GM19452 (cell line): ENCODE measurements around the gene DCDC2B.

Source experiments
- ATAC-seq: cut with Tn5 transposase; IDR thresholded peaks from one replicate; pipeline ENCODE4 v1.9.1; 2021; ENCODE audit not compliant: unreplicated experiment

The DCDC2B gene

DNA sequence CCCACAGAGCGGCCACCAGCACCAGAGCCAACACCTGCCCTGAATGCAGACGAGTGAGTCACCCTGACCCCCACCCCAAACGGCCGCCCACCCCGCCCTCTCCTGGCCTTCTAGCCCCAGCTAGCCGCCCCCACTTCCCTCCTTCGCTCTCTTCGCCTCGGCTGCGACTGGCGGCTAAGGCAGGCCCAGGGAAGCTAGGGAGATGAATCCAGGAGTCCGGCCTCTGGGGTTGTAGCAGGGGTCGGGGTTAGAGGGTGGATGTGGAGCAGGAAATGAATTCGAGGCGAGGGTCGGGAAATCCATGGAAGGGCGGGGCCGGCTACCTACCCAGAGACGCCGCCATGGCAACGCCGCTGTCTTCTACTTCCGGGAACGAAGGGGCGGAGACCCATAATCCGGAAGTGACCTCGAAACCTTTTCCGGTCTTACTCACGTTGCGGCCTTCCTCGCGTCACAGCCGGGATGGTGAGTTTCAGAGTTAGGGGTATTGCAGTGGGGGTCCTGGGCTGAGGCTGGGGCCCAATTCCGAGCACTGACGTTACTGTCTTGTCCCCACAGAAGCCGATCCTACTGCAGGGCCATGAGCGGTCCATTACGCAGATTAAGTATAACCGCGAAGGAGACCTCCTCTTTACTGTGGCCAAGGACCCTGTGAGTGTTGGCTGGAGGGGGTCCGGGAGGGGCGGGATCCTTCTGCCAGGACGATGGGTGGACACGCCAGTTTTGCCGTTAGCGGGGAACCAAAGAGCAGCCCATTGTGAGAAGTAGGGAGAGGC is 13.3 kb downstream of the DCDC2B start, which contains the start of the genes EIF3I and TMEM234:
TSS of gene EIF3I (plus strand) at position 428 of the 776 bp plus-strand sequence. CDS start at position 463, 35 bp downstream.
TSS of gene TMEM234 (minus strand) at position 374 of the 776 bp plus-strand sequence. CDS start at position 343, 31 bp downstream.
- ATAC-seq = peak; percentile 82

GRCh38 chr1:32223683-32224082 is 14.8 kb downstream of the DCDC2B start:
- no peak for ATAC-seq

DNA sequence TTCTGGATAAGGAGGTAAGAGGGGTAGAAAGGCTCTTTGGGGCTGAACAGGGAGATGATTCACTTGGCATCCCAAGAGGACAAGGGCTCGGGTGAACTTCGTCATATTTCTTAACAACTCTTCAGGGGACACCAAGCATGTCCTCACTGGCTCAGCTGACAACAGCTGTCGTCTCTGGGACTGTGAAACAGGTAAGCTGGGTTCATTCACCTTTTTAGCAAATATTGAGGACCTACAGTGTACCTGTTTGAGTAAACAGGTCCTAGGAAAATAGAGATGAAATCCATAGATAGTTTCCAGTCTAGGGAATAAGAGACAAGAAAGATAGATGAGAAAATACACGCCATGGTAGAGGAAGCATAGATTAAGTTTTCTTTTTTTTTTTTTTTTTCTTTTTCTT is 15.4 kb downstream of the DCDC2B start:
- ATAC-seq = no peak

- no peak for ATAC-seq
Observed at GRCh38 chr1:32228771-32229170, 19.9 kb downstream of the DCDC2B start.

GRCh38 chr1:32231843-32232432 is 23.0 kb downstream of the DCDC2B start:
- ATAC-seq = no peak

- ATAC-seq = no peak
Observed at GRCh38 chr1:32232558-32233304, 23.8 kb downstream of the DCDC2B start.

DNA sequence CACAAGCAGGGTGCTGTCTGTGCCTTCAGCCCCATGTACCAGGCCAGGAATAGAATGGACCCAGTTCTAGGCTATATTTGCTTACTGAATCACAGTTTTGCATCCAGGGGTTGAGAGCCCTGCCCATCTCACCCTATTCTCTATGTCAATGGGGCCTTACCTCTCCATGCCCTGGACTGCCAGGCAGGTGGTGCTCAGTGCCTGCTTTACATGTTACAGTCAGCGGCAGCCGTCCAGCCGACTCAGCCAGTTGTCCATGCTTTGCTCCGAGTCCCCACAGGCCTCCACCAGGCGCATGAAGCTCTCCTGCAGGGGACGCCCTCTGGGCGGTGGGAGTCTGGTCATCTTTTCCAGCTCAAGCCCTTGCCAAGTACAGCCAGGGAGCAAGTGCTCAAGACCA is 25.9 kb downstream of the DCDC2B start:
- no peak for ATAC-seq

DNA sequence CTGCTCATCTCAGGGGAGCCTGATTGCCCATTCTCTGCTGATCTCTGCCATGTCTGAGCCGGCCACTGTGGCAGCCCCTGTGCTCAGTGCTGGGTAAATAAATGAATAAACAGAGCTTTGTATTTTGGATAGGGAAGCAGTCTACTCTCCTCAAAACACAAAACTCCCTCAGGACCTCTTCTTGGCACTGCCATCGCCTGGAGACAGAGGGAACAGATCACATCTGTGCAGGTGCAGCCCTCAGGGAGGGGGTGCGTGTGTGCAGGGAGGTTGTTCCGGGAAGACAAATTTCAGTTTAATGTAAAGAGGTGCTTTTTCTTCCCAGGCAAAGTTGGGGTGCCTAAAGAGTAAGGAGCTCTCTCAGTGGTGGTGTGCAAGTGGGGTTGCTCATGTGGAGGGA is 30.4 kb downstream of the DCDC2B start:
- ATAC-seq = no peak

GRCh38 chr1:32239790-32240139 is 30.9 kb downstream of the DCDC2B start:
- ATAC-seq = no peak

GRCh38 chr1:32240140-32240951 is 31.5 kb downstream of the DCDC2B start:
- ATAC-seq = peak; percentile 49

- ATAC-seq = peak; percentile 45
Observed at GRCh38 chr1:32241001-32241763, 32.3 kb downstream of the DCDC2B start.

- ATAC-seq = no peak
Observed at GRCh38 chr1:32242341-32242851, 33.5 kb downstream of the DCDC2B start.

DNA sequence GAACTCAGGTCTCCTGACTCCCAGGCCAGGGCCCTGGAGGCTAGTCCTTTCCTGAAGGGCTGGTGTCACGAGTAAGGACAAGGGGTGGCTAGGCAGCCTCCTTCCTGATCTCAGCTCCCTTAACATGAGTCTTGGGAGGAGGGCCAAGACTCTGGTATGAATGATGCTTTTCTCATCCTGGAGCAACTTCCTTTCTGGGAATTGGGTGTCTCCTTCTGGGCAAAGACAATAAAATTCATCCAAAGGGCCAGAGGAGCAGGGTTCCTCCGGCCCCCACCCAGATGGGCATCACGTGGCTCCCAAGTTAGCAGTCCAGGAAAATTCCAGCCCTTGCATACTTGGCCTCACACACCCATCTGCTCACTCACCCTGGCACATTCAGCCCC is 38.0 kb downstream of the DCDC2B start, which contains the start of gene FAM167B:
TSS of gene FAM167B (plus strand) at position 335 of the 386 bp plus-strand sequence. CDS start 200 bp downstream, outside the sequence.
- no peak for ATAC-seq

DNA sequence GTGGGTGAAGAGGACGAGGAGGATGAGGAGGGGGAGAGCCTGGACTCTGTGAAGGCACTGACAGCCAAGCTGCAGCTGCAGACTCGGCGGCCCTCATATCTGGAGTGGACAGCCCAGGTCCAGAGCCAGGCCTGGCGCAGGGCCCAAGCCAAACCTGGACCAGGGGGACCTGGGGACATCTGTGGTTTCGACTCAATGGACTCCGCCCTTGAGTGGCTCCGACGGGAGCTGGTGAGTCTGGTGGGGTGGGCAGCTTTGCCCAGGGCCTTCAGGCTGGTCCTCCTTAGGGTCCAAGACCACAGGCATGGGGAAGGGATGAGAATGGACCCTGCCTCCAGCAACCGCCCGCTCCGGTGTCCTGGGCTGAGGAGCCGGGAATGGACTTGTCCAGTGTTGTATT is 38.6 kb downstream of the DCDC2B start:
- ATAC-seq = no peak

DNA sequence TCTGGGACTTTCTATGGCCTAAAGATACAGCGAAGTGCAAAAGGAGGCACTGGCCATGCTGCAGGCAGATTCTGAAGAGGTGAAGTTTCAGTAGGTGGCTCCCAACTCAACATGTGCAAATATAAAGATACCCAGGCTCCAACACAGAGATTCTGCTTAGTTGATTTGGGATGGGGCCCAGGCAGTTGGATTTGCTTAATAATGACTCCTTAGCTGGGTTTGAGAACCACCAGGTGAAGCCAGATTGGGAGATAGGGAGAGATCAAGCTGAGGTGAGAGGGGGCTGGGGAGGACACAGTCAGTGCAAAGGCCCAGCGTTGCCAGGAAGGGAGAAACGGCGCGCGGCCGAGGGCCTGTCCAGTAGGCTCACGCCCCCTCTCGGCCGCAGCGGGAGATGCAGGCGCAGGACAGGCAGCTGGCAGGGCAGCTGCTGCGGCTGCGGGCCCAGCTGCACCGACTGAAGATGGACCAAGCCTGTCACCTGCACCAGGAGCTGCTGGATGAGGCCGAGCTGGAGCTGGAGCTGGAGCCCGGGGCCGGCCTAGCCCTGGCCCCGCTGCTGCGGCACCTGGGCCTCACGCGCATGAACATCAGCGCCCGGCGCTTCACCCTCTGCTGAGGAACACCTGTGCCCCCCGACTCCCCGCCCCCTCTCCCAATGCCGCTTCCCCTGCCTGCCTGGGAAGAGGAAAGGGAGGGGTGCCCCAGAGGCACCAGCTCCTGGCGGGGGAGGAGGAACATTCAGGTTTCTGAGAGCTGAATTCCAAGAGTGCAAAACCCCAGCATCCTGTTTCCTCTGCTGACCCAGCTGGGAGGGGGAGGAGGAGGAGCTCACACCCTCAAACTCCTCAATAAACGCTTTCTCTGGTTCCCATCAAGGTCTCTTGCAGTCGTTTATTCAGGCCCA is 39.3 kb downstream of the DCDC2B start:
- ATAC-seq = no peak

GRCh38 chr1:32249831-32250525 is 41.1 kb downstream of the DCDC2B start:
- ATAC-seq = peak; percentile 47

DNA sequence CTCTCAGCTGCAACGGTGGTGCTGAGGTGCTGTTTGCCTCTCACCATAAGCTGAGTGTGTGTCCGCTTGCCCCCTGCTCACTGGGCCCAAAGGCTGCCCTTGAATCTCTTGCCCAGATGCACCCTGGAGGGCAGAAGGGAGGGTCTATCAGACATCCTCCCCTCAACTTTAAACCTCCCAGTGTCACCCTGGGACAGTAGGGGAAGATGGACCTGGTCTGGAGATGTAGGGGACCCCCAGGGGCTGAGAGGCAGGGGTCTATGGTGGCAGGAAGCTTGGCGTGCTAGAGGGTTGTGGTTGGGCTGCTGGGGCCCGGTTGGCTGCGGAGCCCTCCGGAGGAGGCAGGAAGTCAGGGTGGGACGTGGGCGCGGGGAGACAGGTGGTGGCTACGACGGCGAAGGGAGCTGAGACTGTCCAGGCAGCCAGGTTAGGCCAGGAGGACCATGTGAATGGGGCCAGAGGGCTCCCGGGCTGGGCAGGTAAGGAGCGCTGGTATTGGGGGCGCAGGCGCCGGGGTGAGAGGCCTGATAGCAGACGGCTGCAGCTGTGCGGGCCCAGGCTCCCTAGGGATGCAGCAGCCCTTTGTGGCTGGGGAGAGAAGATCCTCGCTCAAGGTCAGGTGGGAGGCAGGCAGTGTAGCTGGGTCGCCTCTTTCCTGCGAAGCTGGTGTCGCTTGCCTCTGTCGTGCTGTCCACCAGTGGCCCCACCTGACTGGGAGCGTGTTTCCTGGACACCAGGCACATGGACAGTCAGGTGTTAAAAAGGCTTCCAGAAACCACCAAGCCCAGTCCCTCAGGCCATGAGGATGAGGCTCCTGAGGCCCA is 42.2 kb downstream of the DCDC2B start, which contains the start of gene LCK:
TSS of gene LCK (plus strand) at position 373 of the 824 bp plus-strand sequence. CDS start 23,065 bp downstream, outside the sequence.
- ATAC-seq = no peak
